PFSK-1 (cell line): ENCODE measurements around the gene NRXN3.

Source experiments
- FOXP2 ChIP-seq: optimal IDR thresholded peaks from 2 replicates; pipeline ENCODE3; 2011; ENCODE audit warnings: borderline replicate concordance, control low read depth, inconsistent platforms; ENCODE audit not compliant: insufficient read depth; ENCODE audit errors: extremely low read length, extremely low read depth
- POLR2AphosphoS5 ChIP-seq: IDR thresholded peaks from 2 replicates; pipeline ENCODE4 v1.6.1; 2012; ENCODE audit warnings: low read depth, mild to moderate bottlenecking, control low read depth, low read length, moderate library complexity
- SIN3A ChIP-seq: IDR thresholded peaks from 2 replicates; pipeline ENCODE4 v1.6.1; 2012; ENCODE audit warnings: mild to moderate bottlenecking, low read length, moderate library complexity, borderline replicate concordance; ENCODE audit not compliant: insufficient read depth
- TAF1 ChIP-seq: IDR thresholded peaks from 2 replicates; pipeline ENCODE4 v1.6.1; 2012; ENCODE audit warnings: low read length, control low read depth, borderline replicate concordance; ENCODE audit not compliant: insufficient read depth
- TF ChIP-seq, protein P1 (sequence below), 2 experiments: IDR thresholded peaks; 2 replicates each; pipeline versions ENCODE4 v1.6.1 to v1.8.0; 2011 to 2012; ENCODE audit warnings: low read depth in 2 of 2, low read length in 2 of 2, control low read depth in 1 of 2, inconsistent platforms in 1 of 2, mild to moderate bottlenecking in 1 of 2, moderate library complexity in 1 of 2; ENCODE audit not compliant: insufficient read depth in 1 of 2

- TF ChIP-seq FOXP2 (no peak), POLR2AphosphoS5 (no peak), TAF1 (no peak), SIN3A (no peak)
- TF ChIP-seq, protein P1, sequence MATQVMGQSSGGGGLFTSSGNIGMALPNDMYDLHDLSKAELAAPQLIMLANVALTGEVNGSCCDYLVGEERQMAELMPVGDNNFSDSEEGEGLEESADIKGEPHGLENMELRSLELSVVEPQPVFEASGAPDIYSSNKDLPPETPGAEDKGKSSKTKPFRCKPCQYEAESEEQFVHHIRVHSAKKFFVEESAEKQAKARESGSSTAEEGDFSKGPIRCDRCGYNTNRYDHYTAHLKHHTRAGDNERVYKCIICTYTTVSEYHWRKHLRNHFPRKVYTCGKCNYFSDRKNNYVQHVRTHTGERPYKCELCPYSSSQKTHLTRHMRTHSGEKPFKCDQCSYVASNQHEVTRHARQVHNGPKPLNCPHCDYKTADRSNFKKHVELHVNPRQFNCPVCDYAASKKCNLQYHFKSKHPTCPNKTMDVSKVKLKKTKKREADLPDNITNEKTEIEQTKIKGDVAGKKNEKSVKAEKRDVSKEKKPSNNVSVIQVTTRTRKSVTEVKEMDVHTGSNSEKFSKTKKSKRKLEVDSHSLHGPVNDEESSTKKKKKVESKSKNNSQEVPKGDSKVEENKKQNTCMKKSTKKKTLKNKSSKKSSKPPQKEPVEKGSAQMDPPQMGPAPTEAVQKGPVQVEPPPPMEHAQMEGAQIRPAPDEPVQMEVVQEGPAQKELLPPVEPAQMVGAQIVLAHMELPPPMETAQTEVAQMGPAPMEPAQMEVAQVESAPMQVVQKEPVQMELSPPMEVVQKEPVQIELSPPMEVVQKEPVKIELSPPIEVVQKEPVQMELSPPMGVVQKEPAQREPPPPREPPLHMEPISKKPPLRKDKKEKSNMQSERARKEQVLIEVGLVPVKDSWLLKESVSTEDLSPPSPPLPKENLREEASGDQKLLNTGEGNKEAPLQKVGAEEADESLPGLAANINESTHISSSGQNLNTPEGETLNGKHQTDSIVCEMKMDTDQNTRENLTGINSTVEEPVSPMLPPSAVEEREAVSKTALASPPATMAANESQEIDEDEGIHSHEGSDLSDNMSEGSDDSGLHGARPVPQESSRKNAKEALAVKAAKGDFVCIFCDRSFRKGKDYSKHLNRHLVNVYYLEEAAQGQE (IDR thresholded peaks at IDR 0.05; ENCODE audit: insufficient read depth in 1 of 2, low read depth in 2 of 2, low read length in 2 of 2), result no peak
Observed at GRCh38 chr14:79881299-79881698, 1711.1 kb downstream of the NRXN3 start.
